Measurements from ENCODE around the gene FAM83D. TPM values are rescaled to one million over a fixed set of nuclear protein-coding genes. Genes with fewer than 3 reads are reported as not detected.
A peak's percentile ranks its signal among the peaks of the same experiment; 100 is the strongest.
"Not testable (repeated sequence)": the region's sequence is repeated elsewhere in the genome, so short reads cannot be mapped to it uniquely, and the experiment has no call there.

FAM83D gene
- total RNA-seq, 1 donor: 17.7 TPM

GRCh38 chr20:38986663-38987062, 60.4 kb downstream of the FAM83D start:
- peak; percentile 61 for DNase-seq (ENCODE audit: low read depth)
- peak; percentile 11 for TF ChIP-seq CTCF (IDR thresholded peaks at IDR 0.05; ENCODE audit: insufficient read depth, low read depth, low read length)
- no peak overlapping the region for H3K4me3 ChIP-seq (ENCODE audit: low read depth, low read length)

GRCh38 chr20:38987777-38988176, 61.6 kb downstream of the FAM83D start:
- DNase-seq (ENCODE audit: low read depth): no peak
- no peak for TF ChIP-seq CTCF (IDR thresholded peaks at IDR 0.05; ENCODE audit: insufficient read depth, low read depth, low read length)

GRCh38 chr20:38990728-38991127, 64.5 kb downstream of the FAM83D start:
- DNase-seq (ENCODE audit: low read depth): no peak
- no peak overlapping the region for H3K4me3 ChIP-seq (ENCODE audit: low read depth, low read length)
- no peak for TF ChIP-seq CTCF (IDR thresholded peaks at IDR 0.05; ENCODE audit: insufficient read depth, low read depth, low read length)

More at GRCh38 chr20:38987777-38988176, 61.6 kb downstream of the FAM83D start:
- no peak overlapping the region for H3K4me3 ChIP-seq (ENCODE audit: low read depth, low read length)

GRCh38 chr20:38991814-38992704, 65.8 kb downstream of the FAM83D start:
- no peak overlapping the region for H3K4me3 ChIP-seq (ENCODE audit: low read depth, low read length)
- no peak for DNase-seq (ENCODE audit: low read depth)
- no peak for TF ChIP-seq CTCF (IDR thresholded peaks at IDR 0.05; ENCODE audit: insufficient read depth, low read depth, low read length)

- no peak for DNase-seq (ENCODE audit: low read depth)
- no peak overlapping the region for H3K4me3 ChIP-seq (ENCODE audit: low read depth, low read length)
- no peak for TF ChIP-seq CTCF (IDR thresholded peaks at IDR 0.05; ENCODE audit: insufficient read depth, low read depth, low read length)
These were observed 69.4 kb downstream of the FAM83D start for GRCh38 chr20:38995536-38996044.

GRCh38 chr20:38996866-38997265, 70.6 kb downstream of the FAM83D start:
- not testable (repeated sequence) for H3K4me3 ChIP-seq (ENCODE audit: low read depth, low read length); DNase-seq (ENCODE audit: low read depth)

- DNase-seq (ENCODE audit: low read depth): no peak
- TF ChIP-seq CTCF (IDR thresholded peaks at IDR 0.05; ENCODE audit: insufficient read depth, low read depth, low read length): no peak
- no peak overlapping the region for H3K4me3 ChIP-seq (ENCODE audit: low read depth, low read length)
These were observed 71.4 kb downstream of the FAM83D start for GRCh38 chr20:38997622-38998021.

Measured in fibroblast of villous mesenchyme (primary cell).